Thoracic aorta (tissue), 2 donors: ENCODE results near the gene BAHD1. TPM values are rescaled to one million over a fixed set of nuclear protein-coding genes. Genes with fewer than 3 reads are reported as not detected.
A peak's percentile ranks its signal among the peaks of the same experiment; 100 is the strongest.

Source experiments
- ATAC-seq: fragments of 150-250 bp; one replicate; pipeline ENCODE4 v1.8.0; 2017; ENCODE audit warnings: low read depth; ENCODE audit not compliant: insufficient number of reproducible peaks, low FRiP score
- DNase-seq: peaks from one replicate; pipeline ENCODE4 v3.0.0-alpha.2; 2020; ENCODE audit warnings: low spot score
- H3K27ac ChIP-seq, 2 donors: fragments of 200-600 bp; sonication (generic); 1 replicate in 1 of 2; 2 replicates in 1 of 2; pipeline ENCODE4 v1.5.1; 2016; ENCODE audit warnings: mild to moderate bottlenecking in 2 of 2, moderate library complexity in 2 of 2
- H3K27me3 ChIP-seq: fragments of 200-600 bp; sonication (generic); replicated peaks from 2 replicates; pipeline ENCODE4 v1.6.0; 2016; ENCODE audit warnings: mild to moderate bottlenecking; ENCODE audit not compliant: insufficient read depth
- H3K36me3 ChIP-seq: fragments of 200-600 bp; sonication (generic); one replicate; pipeline ENCODE4 v1.5.1; 2016
- H3K4me1 ChIP-seq, 2 donors: fragments of 200-600 bp; sonication (generic); 1 replicate in 1 of 2; 2 replicates in 1 of 2; pipeline versions ENCODE4 v1.5.1 to v1.6.0; 2016; ENCODE audit warnings: low read depth in 2 of 2, mild to moderate bottlenecking in 1 of 2; ENCODE audit not compliant: control insufficient read depth in 1 of 2
- H3K4me3 ChIP-seq: fragments of 200-600 bp; sonication (generic); 2 replicates; pipeline ENCODE4 v1.5.1; 2016; ENCODE audit warnings: mild to moderate bottlenecking
- H3K9me3 ChIP-seq: fragments of 200-600 bp; sonication (generic); 2 replicates; pipeline ENCODE4 v1.5.1; 2016
- CTCF ChIP-seq: fragments of 200-600 bp; sonication (generic); IDR thresholded peaks from one replicate; pipeline ENCODE4 v1.5.1; 2019; ENCODE audit warnings: antibody characterized with exemption
- total RNA-seq, 2 donors: library from RNA; depleted of rRNA; stranded (reverse); fragments of >200 nt; gene quantifications; one replicate each; pipeline versions ENCODE4 v1.1.0 to v1.2.3, GENCODE V29; 2016

The BAHD1 gene
- total RNA-seq, 2 donors from 2014 or later, result 10.7 to 14.0 TPM

- DNase-seq (no peak), ATAC-seq (no peak)
- peaks cover 11% of the 10 kb centered on the region for H3K27me3 ChIP-seq
- H3K27ac ChIP-seq, result no peak overlapping the region
- no peak overlapping the region for H3K4me3 ChIP-seq
- no peak for TF ChIP-seq CTCF
- H3K4me1 ChIP-seq, result peaks cover 19 to 29% of the 10 kb centered on the region in 2 donors
- H3K36me3 ChIP-seq, result no peaks in the 10 kb centered on the region
- H3K9me3 ChIP-seq, result no peaks in the 10 kb centered on the region
Observed at GRCh38 chr15:40435023-40435709, 5.6 kb upstream of the BAHD1 start.

- Histone ChIP-seq H3K27me3 (peaks cover 11% of the 10 kb centered on the region), H3K4me1 (peaks cover 19 to 30% of the 10 kb centered on the region in 2 donors), H3K36me3 (no peaks in the 10 kb centered on the region), H3K4me3 (peak overlapping the region; percentile 68), H3K9me3 (no peaks in the 10 kb centered on the region), H3K27ac (no peak overlapping the region)
- TF ChIP-seq CTCF, result no peak
- ATAC-seq (no peak), DNase-seq (no peak)
Observed at GRCh38 chr15:40435710-40436089, 5.1 kb upstream of the BAHD1 start.

- Histone ChIP-seq H3K36me3 (no peaks in the 10 kb centered on the region), H3K27me3 (peaks cover 11% of the 10 kb centered on the region), H3K27ac (no peak overlapping the region), H3K9me3 (no peaks in the 10 kb centered on the region), H3K4me1 (peaks cover 19 to 30% of the 10 kb centered on the region in 2 donors), H3K4me3 (peak overlapping the region; percentile 68)
- no peak for ATAC-seq
- no peak for DNase-seq
- no peak for TF ChIP-seq CTCF
Observed at GRCh38 chr15:40436116-40436891, 4.4 kb upstream of the BAHD1 start.

GRCh38 chr15:40436892-40437751, 3.6 kb upstream of the BAHD1 start:
- peaks cover 19 to 30% of the 10 kb centered on the region in 2 donors for H3K4me1 ChIP-seq
- H3K36me3 ChIP-seq, result no peaks in the 10 kb centered on the region
- DNase-seq, result no peak
- H3K4me3 ChIP-seq, result peak overlapping the region; percentile 68
- ATAC-seq, result no peak
- TF ChIP-seq CTCF, result no peak
- H3K27me3 ChIP-seq, result peaks cover 11% of the 10 kb centered on the region
- no peak overlapping the region for H3K27ac ChIP-seq
- no peaks in the 10 kb centered on the region for H3K9me3 ChIP-seq
